WI38 (cell line): ENCODE results near the gene ZNF689.

Source experiments
- H3K4me3 ChIP-seq: 2 replicates; pipeline ENCODE4 v1.5.1; 2011; ENCODE audit warnings: low read depth, mild to moderate bottlenecking, control low read depth, low read length
- TF ChIP-seq, protein P1 (sequence below): IDR thresholded peaks from 2 replicates; pipeline ENCODE4 v1.5.1; 2012; ENCODE audit warnings: low read depth, mild to moderate bottlenecking, control low read depth, low read length

ZNF689 gene

DNA sequence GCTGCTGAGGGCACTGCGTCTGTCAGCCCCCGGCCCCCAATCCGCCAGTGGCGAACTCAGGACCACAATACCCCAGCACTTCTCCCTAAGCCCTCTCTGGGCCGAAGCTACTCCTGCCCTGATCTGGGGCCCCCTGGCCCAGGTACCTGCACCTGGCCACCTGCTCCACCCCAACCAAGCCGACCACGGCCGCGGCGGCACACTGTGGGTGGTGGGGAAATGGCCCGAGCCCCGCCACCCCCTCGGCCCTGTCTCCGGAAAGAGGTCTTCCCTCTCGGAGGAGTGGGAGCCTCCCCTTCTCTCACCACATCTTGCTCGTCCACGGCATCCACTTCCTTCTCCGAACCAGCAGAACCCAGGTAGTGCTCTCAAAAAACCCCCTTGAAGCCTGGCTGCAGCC, 44.7 kb upstream of the ZNF689 start:
- H3K4me3 ChIP-seq = no peak overlapping the region
- TF ChIP-seq, protein P1, sequence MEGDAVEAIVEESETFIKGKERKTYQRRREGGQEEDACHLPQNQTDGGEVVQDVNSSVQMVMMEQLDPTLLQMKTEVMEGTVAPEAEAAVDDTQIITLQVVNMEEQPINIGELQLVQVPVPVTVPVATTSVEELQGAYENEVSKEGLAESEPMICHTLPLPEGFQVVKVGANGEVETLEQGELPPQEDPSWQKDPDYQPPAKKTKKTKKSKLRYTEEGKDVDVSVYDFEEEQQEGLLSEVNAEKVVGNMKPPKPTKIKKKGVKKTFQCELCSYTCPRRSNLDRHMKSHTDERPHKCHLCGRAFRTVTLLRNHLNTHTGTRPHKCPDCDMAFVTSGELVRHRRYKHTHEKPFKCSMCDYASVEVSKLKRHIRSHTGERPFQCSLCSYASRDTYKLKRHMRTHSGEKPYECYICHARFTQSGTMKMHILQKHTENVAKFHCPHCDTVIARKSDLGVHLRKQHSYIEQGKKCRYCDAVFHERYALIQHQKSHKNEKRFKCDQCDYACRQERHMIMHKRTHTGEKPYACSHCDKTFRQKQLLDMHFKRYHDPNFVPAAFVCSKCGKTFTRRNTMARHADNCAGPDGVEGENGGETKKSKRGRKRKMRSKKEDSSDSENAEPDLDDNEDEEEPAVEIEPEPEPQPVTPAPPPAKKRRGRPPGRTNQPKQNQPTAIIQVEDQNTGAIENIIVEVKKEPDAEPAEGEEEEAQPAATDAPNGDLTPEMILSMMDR = no peak

DNA sequence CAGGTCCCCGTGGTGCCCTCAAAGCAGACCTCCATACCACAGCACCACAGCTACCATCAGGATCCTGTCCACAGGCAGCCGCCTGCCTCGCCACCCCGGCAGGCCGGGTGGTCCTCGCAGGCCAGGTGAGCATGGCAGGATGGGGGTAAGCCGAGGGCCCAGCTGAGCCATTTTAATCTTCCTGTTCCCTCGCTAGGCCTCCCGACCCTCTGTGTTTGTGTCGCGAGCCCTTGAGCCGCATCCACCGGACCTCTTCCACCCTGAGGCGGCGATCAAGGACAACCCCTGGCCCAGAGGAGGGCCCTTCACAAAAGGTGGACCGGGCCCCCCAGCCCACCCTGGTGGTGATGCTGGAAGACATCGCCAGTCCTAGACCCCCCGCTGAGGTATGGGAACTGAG, 42.5 kb upstream of the ZNF689 start:
- TF ChIP-seq, protein P1 = no peak
- H3K4me3 ChIP-seq = no peak overlapping the region

DNA sequence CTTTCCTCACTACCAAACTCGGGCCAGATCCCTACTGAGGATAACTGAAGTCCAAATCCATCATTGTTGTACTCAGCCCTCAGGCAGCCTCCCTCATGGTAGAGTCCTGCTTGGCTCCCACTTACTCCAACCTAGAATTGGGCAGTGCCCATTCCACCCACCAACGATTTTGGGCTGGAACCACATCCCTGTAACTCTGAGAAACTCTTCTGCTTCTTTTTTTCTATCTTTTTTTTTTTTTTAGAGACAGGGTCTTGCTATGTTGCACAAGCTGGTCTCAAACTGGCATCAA, 41.8 kb upstream of the ZNF689 start:
- TF ChIP-seq, protein P1 = no peak
- peak overlapping the region; percentile 93 for H3K4me3 ChIP-seq

DNA sequence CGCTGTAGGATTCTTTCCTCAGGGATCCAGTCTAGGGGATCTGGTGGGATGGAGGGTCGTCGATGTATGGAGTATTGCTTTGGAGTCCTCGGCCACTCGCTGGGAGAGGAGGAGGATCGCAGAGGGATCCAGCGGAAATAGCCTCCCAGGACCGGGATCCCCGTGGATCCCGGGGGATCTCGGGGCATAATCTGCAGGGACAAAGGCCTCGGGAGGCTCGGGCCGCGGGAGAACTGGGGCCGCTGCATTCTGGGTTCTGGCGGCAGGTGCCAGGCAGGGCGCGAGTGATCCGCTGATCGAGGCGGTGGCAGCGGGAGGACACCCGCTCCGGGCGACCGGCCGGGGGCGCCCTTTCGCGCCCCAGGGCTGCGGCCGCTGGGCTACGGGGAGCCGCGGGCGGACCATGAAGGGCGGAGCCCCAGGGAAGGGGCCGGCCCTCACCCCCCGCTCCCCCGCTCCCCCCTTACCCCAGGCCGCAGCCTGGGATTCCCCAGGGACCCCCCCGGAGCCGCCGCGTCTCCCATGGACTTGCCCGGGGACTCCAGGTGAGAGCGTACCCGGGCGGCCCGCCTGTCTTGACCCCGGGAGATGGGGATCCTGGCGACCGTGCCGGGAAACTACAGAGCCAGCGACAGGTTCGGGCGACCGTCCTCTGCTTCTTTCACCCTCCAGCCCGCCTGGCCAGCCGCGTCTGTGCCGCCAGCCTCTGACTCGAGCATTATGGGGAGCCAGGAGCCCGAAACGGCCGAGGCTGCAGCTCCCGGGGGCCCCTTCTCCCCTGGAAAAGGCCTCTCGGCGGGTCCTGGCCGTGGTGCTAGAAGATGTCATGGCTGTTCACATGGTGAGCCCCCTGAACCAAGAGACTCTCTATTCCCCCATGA, 41.2 kb upstream of the ZNF689 start:
- H3K4me3 ChIP-seq = peak overlapping the region; percentile 93
- TF ChIP-seq, protein P1 = peak; percentile 24; the same call in 1 of the 2 replicates

DNA sequence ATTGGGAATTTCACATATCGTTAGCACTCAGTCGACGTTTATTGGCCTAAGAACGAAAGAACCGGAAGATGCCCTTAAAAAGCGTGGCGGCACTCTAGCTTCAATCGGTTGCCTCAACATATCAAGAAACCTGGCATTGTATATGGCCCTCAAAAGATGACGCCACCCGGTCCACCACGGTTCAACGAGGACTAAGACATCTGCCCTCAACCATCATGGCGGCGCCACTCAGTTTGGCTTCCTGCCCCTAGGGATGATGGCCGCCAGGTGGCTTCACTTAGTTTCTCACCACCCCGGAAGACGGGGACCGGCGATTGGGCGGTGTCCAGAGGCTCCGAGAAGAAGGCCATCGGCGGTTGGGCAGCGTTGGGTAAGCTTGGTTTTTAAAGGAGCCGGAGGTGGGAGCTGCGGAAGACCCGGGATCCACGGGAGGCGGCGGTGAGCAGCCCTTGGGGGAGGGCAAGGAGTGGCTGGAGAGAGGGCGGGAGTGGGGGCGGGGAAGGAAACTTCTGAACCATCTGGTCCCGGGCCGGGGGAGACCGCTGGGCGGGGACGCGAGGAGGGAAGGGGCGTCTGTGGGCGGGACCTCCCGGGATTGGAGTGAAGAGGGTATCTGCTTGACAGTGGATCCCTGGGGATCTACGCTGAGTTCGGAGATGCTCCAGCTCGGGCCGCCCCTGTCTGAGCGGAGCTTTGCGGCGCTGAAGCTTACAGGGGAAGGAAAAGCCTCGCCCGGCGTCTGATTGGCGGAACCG, 40.4 kb upstream of the ZNF689 start, which contains the start of gene PRR14:
Gene PRR14, plus strand, starts transcription at position 592 of the 755 bp plus-strand sequence. CDS start 686 bp downstream, outside the sequence.
- TF ChIP-seq, protein P1 = no peak
- H3K4me3 ChIP-seq = peak within 1 kb of the TSS; percentile 93

DNA sequence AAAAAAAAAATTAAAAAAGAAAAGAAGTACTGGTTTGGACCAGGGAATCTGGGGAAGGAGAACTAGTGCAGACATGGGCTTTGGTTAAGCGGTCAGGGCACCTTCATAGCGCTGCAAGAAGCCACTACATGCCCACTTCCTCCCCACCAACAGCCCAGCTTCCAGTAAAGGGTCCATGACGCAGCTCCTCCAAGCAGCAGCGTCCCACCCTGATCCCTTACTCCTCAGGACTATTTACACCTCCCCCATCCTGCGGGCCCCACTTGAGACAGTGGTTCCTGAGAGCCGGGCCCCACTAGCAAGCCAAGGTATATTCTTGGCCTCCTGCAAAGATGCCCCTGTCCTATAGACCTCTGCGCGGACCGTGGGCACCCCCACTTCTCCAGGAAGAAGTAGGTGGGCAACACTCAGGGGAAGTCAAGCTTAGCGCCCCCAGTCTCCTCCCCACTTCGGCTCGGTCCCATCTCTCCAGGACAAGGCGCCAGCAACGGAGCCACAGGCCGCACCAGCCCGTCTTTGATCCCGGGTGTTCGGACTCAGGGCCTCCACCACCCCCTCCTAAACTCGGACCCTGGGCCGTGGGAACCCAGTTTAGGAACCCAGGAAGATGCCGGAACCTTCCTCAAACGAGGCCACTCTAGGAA, 39.7 kb upstream of the ZNF689 start:
- TF ChIP-seq, protein P1 = no peak
- H3K4me3 ChIP-seq = 0 out of 2 replicates have a peak overlapping the region, but pooled peaks have one; percentile 23
